ENCODE results near the gene TGM4.
"Not testable (repeated sequence)": the region's sequence is repeated elsewhere in the genome, so short reads cannot be mapped to it uniquely, and the experiment has no call there.

Gene TGM4

DNA sequence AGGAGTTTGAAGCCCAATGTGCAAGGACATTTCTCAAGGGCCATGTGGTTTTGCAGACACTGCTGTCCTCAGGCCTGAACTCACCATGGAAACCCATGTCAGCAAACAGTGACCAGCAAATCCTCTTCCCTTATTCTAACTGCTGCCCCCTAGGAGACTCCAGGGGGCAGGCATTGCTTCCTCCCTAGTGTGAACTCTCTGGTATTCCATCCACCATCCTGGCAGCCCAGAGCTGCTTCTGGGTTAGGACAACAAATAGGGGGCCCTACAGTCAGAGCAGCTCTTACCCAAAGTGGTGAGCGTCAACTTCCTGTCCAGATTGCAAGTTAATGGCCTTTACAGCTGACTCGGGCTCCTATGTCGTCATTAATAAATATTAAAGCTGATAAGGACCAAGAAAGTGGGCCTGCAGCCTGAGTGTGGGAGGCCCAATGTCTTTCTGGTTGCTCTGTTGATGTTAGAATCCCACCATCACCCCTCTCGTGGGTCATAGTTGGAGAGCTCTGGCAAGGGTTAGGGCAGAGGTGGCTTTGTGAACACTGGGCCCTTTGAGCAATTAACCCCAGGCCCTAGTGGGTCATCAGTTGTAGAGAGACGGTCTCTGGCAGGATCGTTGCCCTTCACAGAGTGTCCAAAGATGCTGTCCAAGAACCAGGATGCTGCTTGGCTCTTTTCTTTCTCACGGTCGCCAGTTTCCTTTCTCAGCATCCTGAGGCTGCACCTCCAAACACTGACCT lies 41.5 kb downstream of the TGM4 start:
- DNase-seq (ENCODE audit: low read depth), result no peak

DNA sequence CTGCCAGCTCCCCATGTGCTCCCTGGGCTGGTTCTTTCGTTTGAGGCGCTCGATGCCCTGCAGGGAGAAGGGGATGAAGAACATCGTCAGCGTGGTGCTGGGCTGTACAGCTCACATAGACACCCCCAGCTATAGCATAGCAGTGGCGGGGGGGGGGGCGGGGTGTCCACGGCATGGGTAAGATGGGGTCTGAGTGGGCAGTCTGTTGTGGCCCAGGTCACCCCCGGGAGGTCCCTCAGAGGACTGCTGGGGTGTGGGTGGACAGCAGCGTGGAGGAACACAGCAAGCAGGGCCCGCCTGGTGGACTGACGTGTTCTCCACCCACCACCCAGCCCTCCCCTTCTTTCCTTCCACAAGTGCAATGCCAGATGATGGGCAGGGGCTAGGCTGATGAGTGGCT lies 43.7 kb downstream of the TGM4 start:
- DNase-seq (ENCODE audit: low read depth), result no peak

DNA sequence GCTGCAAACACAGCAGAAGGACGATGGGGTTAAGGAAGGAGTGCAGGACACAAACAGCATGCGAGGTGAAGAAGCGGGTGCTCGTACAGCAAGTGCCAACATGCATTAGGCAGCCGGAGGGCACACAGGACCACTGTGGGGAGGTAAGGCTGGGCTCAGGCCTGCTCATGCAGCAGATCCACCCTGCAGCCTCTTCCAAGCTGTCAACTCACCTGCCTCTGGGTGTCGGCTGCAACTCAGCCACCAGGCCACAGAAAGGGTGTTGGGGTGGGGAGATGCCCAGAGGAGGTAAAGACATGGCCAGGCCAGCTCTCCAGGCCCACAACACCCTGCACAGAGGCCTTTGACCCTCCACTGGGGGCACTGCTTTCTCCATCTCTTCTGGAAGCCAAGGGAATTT lies 44.2 kb downstream of the TGM4 start:
- no peak for DNase-seq (ENCODE audit: low read depth)

DNA sequence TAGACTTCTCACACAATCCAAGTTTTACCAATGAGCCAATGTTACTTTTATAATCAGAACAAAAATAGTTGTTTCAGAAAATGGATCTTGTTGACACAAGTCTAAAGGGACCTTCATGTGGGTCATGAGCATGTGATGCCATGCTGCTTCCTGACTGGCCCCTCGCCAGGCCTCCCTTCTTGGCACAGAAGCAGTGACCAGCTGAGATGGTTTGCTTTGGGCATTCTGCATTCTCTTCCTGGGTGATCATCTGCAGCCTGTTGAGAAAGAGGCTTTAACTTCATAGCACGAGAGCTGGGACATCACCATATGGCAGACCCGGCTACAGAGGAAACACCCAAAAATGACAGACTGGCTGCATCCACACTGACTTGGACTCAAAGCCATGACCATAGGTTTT lies 45.7 kb downstream of the TGM4 start:
- DNase-seq (ENCODE audit: low read depth), result no peak

DNA sequence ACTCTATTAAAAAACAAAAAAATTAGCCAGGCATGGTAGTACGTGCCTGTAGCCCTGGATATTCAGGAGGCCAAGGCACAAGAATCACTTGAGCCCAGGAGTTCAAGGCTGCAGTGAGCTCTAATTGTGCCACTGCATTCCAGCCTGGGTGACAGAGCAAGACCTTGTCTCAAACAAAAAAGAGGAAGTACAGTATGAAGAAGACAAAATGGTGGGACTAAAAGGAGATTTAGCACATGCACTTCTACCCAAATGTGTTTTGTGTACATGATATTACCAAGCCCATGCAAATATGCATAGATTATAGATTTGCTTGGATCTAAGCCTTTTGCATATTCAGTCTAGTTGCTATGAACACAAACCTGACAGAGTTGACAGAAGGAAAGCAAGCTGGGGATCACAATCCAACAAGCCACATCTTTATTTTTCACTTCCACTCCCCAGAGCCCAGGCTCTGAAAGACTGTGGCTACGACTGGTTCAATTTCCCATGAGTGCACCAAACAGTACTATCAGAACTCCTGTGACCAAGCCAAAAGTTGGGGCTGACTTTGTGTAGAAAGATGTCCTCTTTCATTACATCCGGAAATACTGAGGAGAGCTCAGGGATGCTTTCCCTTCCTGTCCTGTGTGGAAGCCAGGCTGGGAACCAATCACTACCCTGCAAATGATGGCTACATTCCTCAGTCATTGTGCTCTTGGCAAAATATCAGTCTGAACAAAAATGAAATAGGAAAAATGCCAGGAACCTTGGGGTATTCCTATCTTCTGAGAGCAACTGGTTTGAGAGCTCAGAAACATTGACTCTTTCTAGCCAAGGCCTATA lies 49.4 kb downstream of the TGM4 start:
- no peak for DNase-seq (ENCODE audit: low read depth)

DNA sequence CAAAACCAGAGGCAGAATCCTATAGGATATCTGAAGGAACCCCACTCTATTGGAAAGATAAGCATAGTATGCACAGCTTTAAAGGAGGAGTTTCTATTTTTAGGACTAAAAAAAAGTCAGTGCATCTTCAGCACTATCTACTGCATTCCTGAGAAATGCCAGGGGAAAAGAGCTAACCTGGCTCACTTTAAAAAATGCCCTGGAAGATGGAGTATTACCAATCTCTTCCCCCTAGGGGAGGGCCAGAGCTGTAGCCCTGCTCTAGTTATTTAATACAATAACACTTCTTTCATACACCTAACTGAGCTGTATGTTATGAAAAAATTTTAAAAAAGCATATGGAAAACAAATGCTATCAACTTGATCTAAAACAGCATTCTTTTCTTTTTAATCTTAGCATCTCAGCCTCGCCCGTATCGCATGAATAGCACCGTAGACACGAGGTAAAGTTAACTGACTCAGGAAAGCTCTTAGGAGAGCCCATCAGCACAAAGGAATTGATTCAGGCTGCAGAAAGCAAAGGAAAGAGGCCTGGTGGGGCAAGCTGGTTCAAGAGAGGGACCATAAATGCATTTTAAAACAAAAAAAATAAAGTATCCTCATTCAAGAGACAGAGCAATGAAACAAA lies 50.2 kb downstream of the TGM4 start:
- no peak for DNase-seq (ENCODE audit: low read depth)

DNA sequence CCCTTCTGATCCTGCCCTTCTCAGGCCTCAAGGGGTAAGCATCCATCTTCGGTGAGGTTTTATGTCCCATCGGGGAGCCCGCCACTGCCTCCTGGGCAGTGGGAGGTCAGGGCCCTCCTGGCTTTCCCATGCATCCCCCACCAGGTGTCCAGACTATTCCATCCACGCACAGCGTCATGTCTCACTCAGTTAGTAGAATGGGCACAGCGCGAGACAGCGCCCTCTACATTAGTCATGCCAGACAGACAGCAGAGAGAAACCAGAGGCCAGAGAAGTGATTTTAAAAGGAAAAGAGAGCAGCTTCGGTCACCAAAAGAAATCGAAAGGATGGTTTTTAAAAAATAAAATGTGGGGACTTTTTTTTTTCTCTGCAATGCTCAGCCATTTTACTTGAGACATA lies 51.8 kb downstream of the TGM4 start:
- no peak for DNase-seq (ENCODE audit: low read depth)

DNA sequence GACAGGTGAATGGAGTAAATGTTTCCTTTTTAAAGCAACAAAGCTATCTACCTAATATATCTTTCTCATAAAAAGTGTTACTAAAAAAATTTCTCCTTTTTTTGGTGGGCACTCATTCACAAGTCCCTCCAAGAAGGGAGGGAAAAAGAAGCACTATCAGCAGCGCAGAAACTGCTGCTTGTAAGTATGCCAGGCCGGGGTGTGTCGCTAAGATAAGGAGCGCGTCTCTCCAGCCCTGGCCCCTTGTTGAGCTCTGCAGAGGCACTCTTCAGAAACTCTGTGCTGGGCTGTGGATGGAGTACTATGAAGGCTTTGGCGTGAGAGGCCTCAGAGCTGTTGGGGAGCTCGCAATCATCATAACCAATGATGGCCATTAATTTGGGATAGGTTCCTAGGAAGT lies 52.5 kb downstream of the TGM4 start:
- no peak for DNase-seq (ENCODE audit: low read depth)

DNA sequence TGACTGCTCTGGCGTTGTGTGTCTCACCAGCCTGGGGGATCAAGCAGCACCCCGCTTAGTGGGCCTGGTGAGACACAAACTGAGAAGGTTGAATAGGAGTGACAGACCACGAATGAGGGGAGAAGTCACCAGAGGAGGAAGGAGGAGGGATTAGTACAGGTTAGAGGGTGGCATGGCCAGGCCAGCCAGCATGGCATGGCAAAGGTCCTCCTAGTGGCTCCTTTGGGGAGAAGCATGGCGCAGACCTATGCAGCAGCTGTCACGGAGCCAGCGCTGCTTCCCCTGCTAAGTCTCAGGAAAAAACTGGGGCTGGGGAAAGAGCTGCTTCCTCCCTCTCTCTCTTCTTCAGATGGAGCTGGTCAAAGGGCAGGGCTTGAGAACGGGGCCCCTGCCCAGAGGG lies 53.0 kb downstream of the TGM4 start:
- no peak for DNase-seq (ENCODE audit: low read depth)

DNA sequence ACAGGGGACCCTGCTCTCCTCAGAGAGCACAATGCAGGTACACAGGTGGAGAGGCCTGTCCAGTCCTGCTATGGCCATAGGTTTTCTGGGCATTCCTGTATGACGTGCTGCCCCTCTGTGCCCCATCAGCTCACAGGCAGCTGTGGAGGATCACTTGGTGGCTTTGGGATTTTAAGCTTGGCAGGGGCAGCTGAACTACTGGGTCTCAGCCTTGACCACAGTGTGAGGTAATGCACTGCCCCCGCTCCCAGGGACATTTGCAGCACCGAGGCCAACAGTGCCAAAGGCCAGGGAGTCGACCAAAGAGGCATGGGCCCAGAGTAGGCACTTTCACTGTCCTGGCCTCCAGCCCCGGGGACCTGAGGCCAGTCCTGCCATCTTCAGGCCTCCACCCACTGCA lies 55.4 kb downstream of the TGM4 start:
- no peak for DNase-seq (ENCODE audit: low read depth)

DNA sequence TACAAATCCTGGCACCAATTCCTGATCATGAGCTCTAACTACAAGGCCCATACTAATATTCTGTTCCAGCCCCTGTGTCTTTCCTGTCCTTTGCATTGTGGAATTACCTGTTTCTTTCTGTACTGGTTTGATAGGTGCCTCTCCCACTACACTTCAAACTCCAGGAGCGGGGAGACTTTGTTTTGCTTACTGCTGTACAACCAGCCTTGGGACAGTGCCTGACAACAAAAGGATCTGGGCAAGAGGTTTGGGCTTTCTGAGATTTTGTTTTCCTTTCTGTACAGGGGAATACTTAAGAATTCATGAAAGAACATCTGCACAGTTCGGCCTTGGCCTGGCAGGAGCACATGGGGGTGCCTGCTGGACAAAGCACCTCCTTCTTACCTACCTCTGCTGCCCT lies 56.5 kb downstream of the TGM4 start:
- DNase-seq (ENCODE audit: low read depth), result no peak

DNA sequence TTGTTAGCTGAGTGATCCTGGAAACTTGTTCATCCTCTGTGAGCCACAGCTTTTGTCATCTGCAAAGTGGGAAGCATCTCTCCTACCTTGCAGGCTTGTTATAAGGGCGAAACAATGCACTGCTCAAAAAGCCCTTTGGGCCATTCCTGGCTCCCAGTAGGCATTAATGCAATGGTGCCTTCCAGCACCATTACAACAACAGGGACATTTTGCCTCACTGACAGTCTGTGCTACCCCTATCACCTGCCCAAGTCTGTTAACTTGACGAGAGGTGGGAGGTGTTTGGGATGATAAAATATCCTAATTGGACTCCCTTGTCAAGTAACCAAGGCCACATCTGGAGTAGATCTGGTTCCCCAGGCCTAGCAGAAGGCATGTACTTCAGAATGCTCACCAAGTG lies 57.4 kb downstream of the TGM4 start:
- no peak for DNase-seq (ENCODE audit: low read depth)

DNA sequence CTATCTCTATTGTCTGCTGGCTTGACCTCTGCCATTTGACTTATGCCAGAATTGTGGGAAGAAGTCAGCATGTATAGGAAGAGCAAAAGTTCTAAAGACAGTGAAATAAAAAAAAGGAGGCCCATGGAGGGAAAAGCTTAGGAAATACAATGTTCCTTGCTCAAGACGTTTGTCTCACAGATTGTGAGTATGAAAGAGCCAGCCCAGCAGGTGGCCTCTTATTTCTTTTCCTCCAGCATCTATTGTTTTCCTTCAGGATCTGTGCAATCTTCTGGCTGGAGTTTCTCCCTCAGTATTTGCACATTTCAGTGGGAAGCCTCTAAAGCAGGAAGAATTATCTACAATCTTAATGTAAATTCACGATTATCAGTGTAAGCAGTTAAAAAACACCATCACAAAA lies 57.9 kb downstream of the TGM4 start:
- no peak for DNase-seq (ENCODE audit: low read depth)

DNA sequence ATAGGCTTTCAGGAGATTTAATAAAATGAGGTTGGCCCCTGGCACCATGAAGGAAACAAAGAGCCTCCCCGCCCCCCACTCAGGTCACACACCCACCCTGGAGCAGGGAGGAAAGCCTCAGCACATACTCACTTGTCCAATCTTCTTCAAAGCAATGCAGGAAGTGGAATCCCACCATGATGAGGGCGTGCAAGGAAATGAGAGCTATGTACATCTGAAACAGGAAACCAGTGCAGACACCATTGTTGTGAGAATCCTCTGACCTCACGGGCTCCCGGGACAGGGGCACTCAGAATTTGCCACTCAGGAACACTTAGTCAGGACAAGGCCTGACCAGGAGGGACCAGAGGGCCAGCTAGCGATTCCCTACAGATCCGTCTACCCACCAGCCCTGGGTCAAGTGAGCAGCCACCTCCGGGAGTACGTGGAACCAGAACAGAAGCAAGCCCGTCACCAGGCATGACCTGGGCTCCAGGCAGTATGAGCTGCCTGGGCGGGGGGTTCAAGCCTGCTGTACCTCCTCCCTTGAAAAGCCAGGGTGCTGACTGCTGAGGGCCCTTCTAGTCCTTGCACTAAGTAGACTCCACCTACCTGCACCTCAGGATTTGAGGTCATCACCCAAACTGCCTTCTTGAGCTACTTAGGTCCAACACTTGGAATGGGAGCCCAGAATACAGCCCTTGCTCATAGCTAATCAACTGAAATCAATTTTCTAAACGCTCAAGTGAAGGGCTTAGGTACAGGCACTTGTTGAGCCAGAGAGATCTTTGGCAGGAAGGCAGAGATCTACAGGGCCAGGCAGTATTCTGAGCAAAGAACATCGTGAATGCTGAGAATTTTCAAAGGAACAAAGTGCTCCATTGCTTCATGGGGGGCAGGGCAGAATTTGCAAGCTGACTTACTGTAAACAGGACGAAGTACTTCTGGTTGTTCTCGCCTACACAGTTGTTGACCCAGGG lies 58.9 kb downstream of the TGM4 start:
- no peak for DNase-seq (ENCODE audit: low read depth)

DNA sequence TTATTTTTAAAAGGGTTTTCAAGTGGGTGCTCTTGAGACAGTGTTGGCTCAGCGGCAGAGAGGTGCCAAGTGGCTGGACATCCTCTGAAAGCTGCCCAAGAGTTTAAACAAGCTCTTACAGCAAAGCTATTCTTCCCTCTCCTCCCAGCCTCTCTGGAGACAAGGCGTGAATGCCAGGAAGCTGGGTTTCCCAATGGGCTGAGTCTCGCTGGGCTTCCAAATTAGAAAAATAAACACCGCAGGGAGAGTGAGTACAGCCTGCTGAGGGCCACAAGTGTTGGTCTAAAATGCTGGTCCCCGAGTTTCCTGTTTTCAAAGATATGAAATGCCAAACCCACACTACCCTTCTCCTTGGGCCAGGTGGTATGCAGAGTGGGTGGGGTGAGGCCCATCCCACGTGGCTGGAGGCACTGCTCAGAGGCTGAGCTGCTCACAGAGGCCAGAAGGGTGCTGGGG lies 65.2 kb downstream of the TGM4 start:
- no peak for DNase-seq (ENCODE audit: low read depth)

DNA sequence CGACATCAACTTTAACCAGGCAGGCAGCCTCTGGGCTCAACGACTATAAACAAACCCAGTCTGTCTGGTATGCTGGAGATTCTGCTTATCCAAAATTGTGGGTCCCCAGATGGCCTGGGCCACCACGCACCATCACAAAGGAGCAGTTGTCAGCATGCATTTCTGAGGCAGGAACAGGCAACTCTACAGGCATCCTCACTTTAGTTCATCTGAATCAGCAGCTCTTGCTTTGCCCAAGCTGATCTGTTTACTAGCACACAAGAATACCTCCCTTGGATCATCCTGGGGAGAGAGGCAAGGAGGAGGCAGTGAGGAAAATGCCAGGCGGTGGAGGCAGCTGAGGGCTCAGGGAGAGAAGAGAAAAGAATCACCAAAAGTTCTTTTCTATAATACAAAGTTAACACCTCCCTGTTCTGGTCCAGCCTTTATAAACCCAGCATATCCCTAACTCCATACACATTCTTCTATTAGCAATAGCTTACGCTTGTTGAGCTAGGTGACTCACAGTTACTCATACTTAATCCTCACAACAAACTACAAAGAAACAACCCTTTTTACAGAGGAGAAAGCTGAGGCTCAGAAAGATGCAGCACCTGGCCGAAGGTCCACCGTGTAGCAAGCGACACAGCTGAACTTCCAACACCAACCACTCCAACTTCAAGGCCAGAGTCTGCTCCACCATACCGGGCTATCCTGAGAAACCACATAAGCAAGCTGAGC lies 68.0 kb downstream of the TGM4 start:
- no peak for DNase-seq (ENCODE audit: low read depth)

DNA sequence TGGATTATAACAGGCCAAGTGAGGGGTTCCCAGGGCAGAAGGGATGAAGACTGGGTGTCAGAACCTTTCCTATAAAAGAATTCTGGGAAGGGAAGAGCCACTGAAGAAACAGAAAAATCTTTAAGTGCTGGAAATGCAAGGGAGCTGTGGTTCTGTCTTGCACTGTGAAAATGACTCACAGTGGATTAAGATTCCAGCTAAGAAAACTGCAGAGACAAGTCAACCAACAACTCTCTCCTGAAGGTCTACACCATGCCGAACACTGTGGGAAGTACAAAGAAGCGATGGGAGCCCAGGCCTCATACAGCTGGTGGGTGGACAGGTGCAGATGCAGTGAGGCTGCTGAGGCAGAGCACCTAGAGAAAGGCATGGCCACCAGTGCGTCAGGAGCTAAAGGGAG lies 73.8 kb downstream of the TGM4 start:
- no peak for DNase-seq (ENCODE audit: low read depth)

DNA sequence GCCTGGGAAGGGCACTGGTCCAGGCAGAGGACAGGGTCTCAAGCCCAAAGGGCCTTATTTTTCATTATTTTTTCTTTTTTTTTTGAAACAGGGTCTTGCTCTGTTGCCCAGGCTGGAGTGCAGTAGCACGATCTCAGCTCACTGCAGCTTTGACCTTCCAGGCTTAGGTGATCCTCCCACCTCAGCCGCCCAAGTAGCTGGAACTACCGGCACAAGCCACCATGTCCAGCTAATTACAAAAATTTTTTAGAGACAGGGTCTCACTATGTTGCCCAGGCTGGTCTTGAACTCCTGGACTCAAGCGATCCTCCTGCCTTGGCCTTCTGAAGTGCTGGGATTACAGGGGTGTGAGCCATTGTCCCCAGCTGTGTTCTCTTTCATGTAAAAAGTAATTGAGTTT lies 75.4 kb downstream of the TGM4 start:
- not testable (repeated sequence) for DNase-seq (ENCODE audit: low read depth)

DNA sequence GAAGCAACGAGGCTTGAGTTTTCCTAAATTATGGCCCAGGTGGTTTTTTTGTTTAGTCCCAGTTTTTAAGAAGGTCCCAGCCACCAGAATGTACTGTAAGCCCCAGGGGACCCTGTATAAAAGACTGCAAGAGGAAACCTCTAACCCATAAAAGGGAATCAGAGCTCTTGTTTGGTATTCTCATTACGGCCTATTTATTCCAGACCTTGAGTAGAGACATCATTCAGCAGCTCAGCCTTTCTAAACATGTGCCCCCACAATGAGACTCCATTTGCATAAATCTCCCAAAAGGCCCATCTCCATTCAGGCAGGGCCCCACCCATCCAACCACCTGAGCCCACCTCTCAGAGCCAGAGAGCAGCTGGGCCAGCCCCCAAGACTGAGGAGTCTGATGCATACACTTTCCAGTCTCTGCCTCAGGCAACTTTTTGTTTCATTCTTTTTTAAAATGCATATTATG lies 75.9 kb downstream of the TGM4 start:
- no peak for DNase-seq (ENCODE audit: low read depth)

DNA sequence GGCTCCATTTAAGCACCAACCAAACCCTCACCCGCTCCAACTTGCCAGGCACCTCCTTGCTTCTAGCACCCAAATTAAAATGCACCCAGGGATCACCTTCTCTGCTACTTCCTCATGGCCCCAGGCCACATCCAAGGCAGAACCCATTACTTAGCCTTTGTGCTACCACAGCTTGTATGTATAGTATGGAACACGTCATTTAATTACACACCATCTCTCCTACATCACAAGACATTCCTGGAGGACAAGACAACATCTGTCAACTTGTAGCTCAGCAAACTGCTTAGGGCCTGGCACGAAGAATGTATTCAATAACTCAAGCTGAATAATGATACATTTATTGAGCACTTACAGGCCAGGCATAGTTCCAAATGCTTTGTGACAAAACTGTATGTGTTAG lies 78.3 kb downstream of the TGM4 start:
- no peak for DNase-seq (ENCODE audit: low read depth)

DNA sequence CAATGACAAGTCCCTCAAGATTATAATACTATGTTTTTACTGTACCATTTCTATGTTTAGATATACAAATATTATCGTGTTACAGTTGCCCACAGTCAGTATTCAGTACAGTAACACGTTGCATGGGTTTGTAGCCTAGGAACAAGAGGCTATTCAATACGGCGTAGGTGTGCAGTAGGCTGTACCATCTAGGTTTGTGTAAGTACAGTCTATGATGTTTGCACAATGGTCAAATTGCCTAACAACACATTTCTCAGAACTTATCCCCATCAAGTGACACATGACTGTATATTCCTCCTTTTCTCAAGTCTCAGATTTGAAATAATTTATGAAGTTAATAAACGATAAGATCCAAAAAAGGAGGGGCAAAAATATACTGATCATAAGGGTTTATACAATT lies 79.9 kb downstream of the TGM4 start:
- no peak for DNase-seq (ENCODE audit: low read depth)
